PFSK-1 (cell line): ENCODE data around the gene ITPR3.

Experiments
- FOXP2 ChIP-seq: optimal IDR thresholded peaks from 2 replicates; pipeline ENCODE3; 2011; ENCODE audit warnings: borderline replicate concordance, control low read depth, inconsistent platforms; ENCODE audit not compliant: insufficient read depth; ENCODE audit errors: extremely low read length, extremely low read depth
- POLR2AphosphoS5 ChIP-seq: IDR thresholded peaks from 2 replicates; pipeline ENCODE4 v1.6.1; 2012; ENCODE audit warnings: low read depth, mild to moderate bottlenecking, control low read depth, low read length, moderate library complexity
- SIN3A ChIP-seq: IDR thresholded peaks from 2 replicates; pipeline ENCODE4 v1.6.1; 2012; ENCODE audit warnings: mild to moderate bottlenecking, low read length, moderate library complexity, borderline replicate concordance; ENCODE audit not compliant: insufficient read depth
- TAF1 ChIP-seq: IDR thresholded peaks from 2 replicates; pipeline ENCODE4 v1.6.1; 2012; ENCODE audit warnings: low read length, control low read depth, borderline replicate concordance; ENCODE audit not compliant: insufficient read depth
- TF ChIP-seq, protein P1 (sequence below), 2 experiments: IDR thresholded peaks; 2 replicates each; pipeline versions ENCODE4 v1.6.1 to v1.8.0; 2011 to 2012; ENCODE audit warnings: low read depth in 2 of 2, low read length in 2 of 2, control low read depth in 1 of 2, inconsistent platforms in 1 of 2, mild to moderate bottlenecking in 1 of 2, moderate library complexity in 1 of 2; ENCODE audit not compliant: insufficient read depth in 1 of 2

ITPR3 gene

DNA sequence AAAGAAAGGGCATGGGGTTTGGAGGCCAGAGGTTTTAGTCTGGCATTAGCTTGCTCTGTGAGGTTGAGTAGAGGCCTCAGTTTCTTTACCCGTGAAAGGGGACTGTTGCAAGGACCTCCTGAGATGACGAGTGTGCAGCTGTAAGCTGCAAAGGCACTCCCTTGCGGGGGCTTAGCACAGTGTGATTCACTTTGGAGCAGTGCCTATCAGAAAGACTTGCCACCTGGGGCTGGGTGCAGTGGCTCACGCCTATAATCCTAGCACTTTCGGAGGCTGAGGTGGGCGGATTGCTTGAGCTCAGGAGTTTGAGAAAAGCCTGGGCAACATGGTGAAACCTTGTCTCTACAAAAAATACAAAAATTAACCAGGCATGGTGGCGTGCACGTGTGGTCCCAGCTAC lies 33.6 kb upstream of the ITPR3 start:
- TF ChIP-seq SIN3A: no peak
- TF ChIP-seq POLR2AphosphoS5: no peak
- no peak for TF ChIP-seq TAF1
- no peak for TF ChIP-seq FOXP2
- TF ChIP-seq, protein P1, sequence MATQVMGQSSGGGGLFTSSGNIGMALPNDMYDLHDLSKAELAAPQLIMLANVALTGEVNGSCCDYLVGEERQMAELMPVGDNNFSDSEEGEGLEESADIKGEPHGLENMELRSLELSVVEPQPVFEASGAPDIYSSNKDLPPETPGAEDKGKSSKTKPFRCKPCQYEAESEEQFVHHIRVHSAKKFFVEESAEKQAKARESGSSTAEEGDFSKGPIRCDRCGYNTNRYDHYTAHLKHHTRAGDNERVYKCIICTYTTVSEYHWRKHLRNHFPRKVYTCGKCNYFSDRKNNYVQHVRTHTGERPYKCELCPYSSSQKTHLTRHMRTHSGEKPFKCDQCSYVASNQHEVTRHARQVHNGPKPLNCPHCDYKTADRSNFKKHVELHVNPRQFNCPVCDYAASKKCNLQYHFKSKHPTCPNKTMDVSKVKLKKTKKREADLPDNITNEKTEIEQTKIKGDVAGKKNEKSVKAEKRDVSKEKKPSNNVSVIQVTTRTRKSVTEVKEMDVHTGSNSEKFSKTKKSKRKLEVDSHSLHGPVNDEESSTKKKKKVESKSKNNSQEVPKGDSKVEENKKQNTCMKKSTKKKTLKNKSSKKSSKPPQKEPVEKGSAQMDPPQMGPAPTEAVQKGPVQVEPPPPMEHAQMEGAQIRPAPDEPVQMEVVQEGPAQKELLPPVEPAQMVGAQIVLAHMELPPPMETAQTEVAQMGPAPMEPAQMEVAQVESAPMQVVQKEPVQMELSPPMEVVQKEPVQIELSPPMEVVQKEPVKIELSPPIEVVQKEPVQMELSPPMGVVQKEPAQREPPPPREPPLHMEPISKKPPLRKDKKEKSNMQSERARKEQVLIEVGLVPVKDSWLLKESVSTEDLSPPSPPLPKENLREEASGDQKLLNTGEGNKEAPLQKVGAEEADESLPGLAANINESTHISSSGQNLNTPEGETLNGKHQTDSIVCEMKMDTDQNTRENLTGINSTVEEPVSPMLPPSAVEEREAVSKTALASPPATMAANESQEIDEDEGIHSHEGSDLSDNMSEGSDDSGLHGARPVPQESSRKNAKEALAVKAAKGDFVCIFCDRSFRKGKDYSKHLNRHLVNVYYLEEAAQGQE (IDR thresholded peaks at IDR 0.05; ENCODE audit: insufficient read depth in 1 of 2, low read depth in 2 of 2, low read length in 2 of 2): no peak

DNA sequence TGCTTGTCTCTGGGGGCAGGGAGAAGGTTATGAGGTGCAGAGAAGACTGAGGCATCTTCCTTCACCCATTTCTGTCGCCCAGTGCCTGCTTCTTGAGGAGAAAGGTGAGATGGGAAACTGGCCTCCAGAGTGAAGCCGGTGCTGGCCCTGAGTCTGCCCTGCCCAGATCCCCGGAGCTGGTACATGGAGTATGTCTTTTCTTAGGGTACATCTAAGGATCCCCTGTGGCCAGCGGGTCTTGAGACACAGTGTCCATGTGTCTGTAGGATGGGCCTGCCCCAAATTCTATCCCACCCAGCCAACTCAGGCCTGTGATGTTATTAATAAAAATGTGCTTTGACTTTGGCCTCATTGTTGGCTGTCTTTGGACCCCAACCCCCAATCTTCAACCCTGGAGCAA lies 32.2 kb upstream of the ITPR3 start:
- TF ChIP-seq SIN3A: no peak

DNA sequence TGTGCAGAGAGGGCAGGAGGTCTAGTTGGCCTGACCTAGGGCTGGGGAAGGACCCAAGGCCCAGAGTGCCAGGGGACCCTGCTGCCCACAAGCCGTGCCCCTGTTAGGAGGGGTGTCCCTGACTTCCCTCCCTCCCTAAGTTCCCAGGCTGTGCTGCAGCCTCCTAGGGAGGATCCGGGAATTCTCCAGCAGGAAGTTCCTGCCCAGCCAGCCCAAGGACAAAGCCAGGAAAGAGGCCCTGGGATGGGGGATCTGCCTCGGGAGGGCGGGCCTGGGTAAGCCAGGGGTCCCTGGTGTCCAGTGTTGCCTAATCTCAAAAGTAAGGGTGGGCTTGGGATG lies 31.8 kb upstream of the ITPR3 start:
- TF ChIP-seq FOXP2 (no peak), TAF1 (no peak), SIN3A (no peak), POLR2AphosphoS5 (no peak)
- TF ChIP-seq, protein P1 (IDR thresholded peaks at IDR 0.05; ENCODE audit: insufficient read depth in 1 of 2, low read depth in 2 of 2, low read length in 2 of 2): no peak

DNA sequence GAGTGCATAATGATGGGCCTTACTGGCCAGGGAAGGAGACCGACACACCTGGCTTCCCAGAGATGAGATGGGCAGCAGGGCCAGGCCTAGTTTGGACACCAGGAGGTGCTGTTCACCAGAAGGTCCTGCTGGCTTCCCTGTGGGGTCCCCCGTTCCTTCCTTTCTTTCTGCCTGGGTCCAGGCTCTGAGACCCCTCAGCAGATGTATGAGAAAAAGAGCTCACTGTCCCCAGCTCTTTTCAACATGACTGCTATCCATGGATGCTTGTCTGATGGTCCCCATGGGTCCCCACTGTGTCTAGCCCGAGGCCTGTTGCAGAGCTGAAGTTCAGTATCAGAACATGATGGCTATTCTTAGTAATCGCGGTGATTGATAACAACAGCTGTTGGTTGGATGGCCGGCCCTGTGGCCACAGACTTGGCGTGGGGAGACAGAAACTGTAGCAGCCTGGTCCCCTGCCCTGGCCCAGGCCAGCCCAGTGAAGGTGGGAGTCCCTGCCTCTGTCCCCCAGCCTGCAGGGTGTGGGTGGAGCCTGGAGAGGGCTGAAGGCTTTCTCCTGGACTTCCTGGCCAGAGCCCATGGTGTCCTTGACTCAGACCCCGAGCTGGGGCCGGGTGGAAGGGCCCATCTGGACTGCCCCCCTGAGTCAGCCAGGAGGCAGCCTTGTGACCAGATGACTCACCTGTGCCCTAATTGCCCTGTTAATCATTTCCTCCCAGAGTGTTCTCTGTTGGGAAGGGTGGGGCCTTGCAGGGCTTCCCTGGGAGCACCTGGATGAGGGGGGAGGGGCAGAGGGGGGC lies 31.2 kb upstream of the ITPR3 start:
- TF ChIP-seq, protein P1 (IDR thresholded peaks at IDR 0.05; ENCODE audit: insufficient read depth in 1 of 2, low read depth in 2 of 2, low read length in 2 of 2): no peak
- no peak for TF ChIP-seq TAF1
- TF ChIP-seq SIN3A: no peak
- TF ChIP-seq FOXP2: no peak
- TF ChIP-seq POLR2AphosphoS5: no peak

DNA sequence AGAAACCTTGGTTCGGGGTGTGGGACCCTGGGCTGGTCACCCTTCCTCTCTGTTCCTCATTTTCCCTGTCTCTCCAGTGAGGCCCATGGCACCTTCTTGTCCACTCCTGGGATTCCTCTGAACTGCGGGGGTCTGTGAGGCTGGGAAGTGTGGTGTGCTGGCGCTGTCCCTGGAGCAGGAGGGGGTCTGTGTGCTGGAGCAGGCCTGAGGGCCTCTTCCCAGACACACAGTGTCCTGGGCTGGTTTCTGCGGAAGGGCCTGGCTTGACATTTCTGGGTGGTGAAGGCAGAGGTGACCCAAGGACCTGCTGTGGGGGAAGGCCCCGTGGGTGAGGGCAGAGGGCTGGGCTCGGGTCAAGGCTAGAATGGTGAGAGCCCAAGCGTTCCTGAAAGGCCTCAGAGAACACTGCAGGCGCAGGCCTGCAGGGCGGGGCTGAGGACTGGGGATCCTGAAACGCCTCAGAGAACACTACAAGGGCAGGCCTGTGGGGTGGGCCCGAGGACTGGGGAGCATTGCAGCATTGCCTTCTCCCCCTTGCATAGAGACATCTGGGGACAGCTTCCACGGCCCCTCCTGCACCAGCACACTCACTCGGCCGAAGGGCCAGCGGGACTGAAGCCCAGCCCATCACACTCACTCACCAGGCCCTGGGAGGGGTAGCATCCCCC lies 30.5 kb upstream of the ITPR3 start:
- TF ChIP-seq, protein P1 (IDR thresholded peaks at IDR 0.05; ENCODE audit: insufficient read depth in 1 of 2, low read depth in 2 of 2, low read length in 2 of 2): no peak
- TF ChIP-seq POLR2AphosphoS5 (no peak), SIN3A (no peak), FOXP2 (no peak), TAF1 (no peak)
